ENCODE results near the gene SREBF1. TPM values are rescaled to one million over a fixed set of nuclear protein-coding genes. Genes with fewer than 3 reads are reported as not detected.

The SREBF1 gene
- total and polyA plus RNA-seq, 2 of the 8 experiments (the other 6 are each of a cell fraction or from before 2014, with no cell fraction given), result 28.6 to 70.8 TPM

- TF ChIP-seq, protein P1, sequence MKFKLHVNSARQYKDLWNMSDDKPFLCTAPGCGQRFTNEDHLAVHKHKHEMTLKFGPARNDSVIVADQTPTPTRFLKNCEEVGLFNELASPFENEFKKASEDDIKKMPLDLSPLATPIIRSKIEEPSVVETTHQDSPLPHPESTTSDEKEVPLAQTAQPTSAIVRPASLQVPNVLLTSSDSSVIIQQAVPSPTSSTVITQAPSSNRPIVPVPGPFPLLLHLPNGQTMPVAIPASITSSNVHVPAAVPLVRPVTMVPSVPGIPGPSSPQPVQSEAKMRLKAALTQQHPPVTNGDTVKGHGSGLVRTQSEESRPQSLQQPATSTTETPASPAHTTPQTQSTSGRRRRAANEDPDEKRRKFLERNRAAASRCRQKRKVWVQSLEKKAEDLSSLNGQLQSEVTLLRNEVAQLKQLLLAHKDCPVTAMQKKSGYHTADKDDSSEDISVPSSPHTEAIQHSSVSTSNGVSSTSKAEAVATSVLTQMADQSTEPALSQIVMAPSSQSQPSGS (IDR thresholded peaks at IDR 0.05; ENCODE audit: low read length), result no peak
- TF ChIP-seq TAF1 (IDR thresholded peaks at IDR 0.05; ENCODE audit: low read depth, low read length) (no peak), CHD1 (IDR thresholded peaks at IDR 0.05; ENCODE audit: low read depth, low read length) (no peak), KDM5A (IDR thresholded peaks at IDR 0.05; ENCODE audit: low read length) (no peak), NRF1 (IDR thresholded peaks at IDR 0.05; ENCODE audit: low read depth, low read length) (no peak), JUND (IDR thresholded peaks at IDR 0.05; ENCODE audit: low read length) (no peak), SAP30 (IDR thresholded peaks at IDR 0.05; ENCODE audit: insufficient read depth, insufficient replicate concordance, low read length) (no peak), SIN3A (conservative IDR thresholded peaks at IDR 0.05 in 1 of 2, IDR thresholded peaks at IDR 0.05 in 1 of 2; ENCODE audit: low read depth in 1 of 2, low read length in 2 of 2) (no peak), SUZ12 (IDR thresholded peaks at IDR 0.05; ENCODE audit: low read length) (no peak)
These were observed 55.7 kb downstream of the SREBF1 start (continued) for GRCh38 chr17:17780922-17781590.
